GM03348 (cell line): ENCODE results near the gene CCDC7.
"Not testable (repeated sequence)": the region's sequence is repeated elsewhere in the genome, so short reads cannot be mapped to it uniquely, and the experiment has no call there.

ENCODE experiments used
- DNase-seq: peaks from one replicate; pipeline ENCODE4 v3.0.0; 2012; ENCODE audit warnings: low spot score

CCDC7 gene

GRCh38 chr10:32887481-32887880 lies 441.5 kb downstream of the CCDC7 start:
- no peak for DNase-seq

- no peak for DNase-seq
Measured at GRCh38 chr10:32888161-32888927, 442.4 kb downstream of the CCDC7 start.

GRCh38 chr10:32889631-32890212 lies 443.8 kb downstream of the CCDC7 start:
- DNase-seq, result no peak

- no peak for DNase-seq
Measured at GRCh38 chr10:32890444-32890843, 444.5 kb downstream of the CCDC7 start.

- no peak for DNase-seq
Measured at GRCh38 chr10:32891261-32891660, 445.3 kb downstream of the CCDC7 start.

- no peak for DNase-seq
Measured at GRCh38 chr10:32893434-32893833, 447.5 kb downstream of the CCDC7 start.

- no peak for DNase-seq
Measured at GRCh38 chr10:32893916-32894664, 448.1 kb downstream of the CCDC7 start.

GRCh38 chr10:32895200-32895968 lies 449.4 kb downstream of the CCDC7 start:
- not testable (repeated sequence) for DNase-seq

- DNase-seq, result no peak
Measured at GRCh38 chr10:32901815-32902214, 455.9 kb downstream of the CCDC7 start.

GRCh38 chr10:32905466-32905865 lies 459.5 kb downstream of the CCDC7 start:
- DNase-seq, result no peak

GRCh38 chr10:32906595-32906994 lies 460.7 kb downstream of the CCDC7 start:
- no peak for DNase-seq

GRCh38 chr10:32909456-32909855 lies 463.5 kb downstream of the CCDC7 start:
- DNase-seq, result no peak

GRCh38 chr10:32909970-32910369 lies 464.0 kb downstream of the CCDC7 start:
- DNase-seq, result not testable (repeated sequence)

- no peak for DNase-seq
Measured at GRCh38 chr10:32911285-32912016, 465.5 kb downstream of the CCDC7 start.

- not testable (repeated sequence) for DNase-seq
Measured at GRCh38 chr10:32917817-32918216, 471.9 kb downstream of the CCDC7 start.

GRCh38 chr10:32922170-32922569 lies 476.2 kb downstream of the CCDC7 start:
- no peak for DNase-seq

GRCh38 chr10:32923134-32923533 lies 477.2 kb downstream of the CCDC7 start:
- no peak for DNase-seq

- no peak for DNase-seq
Measured at GRCh38 chr10:32923849-32924248, 477.9 kb downstream of the CCDC7 start.
